Measurements from ENCODE around the gene SLC25A11. TPM values are rescaled to one million over a fixed set of nuclear protein-coding genes. Genes with fewer than 3 reads are reported as not detected.

The SLC25A11 gene
- total RNA-seq, 1 donor from 2014 or later = 46.8 TPM

GRCh38 chr17:4965311-4965986, 25.6 kb upstream of the SLC25A11 start:
- no peaks in the 10 kb centered on the region for H3K9me3 Mint-ChIP-seq (ENCODE audit: low read depth)
- no peaks in the 10 kb centered on the region for H3K27me3 Mint-ChIP-seq
- H3K27ac Mint-ChIP-seq = peak overlapping the region; percentile 62
- TF ChIP-seq CTCF (IDR thresholded peaks at IDR 0.05; ENCODE audit: unreplicated experiment) = no peak
- peaks cover 21% of the 10 kb centered on the region for H3K4me1 Mint-ChIP-seq (ENCODE audit: low read depth)
- peaks cover 14% of the 10 kb centered on the region for H3K36me3 Mint-ChIP-seq (ENCODE audit: insufficient read depth)
- DNase-seq (ENCODE audit: low spot score, unreplicated experiment) = no peak
- peak overlapping the region; percentile 52 for H3K4me3 Mint-ChIP-seq (ENCODE audit: low read depth)

- Mint-ChIP-seq H3K9me3 (ENCODE audit: low read depth) (no peaks in the 10 kb centered on the region), H3K4me1 (ENCODE audit: low read depth) (no peaks in the 10 kb centered on the region), H3K4me3 (ENCODE audit: low read depth) (no peak overlapping the region), H3K27ac (peak overlapping the region; percentile 3), H3K27me3 (no peaks in the 10 kb centered on the region), H3K36me3 (ENCODE audit: insufficient read depth) (peaks cover 11% of the 10 kb centered on the region)
- DNase-seq (ENCODE audit: low spot score, unreplicated experiment) = no peak
- no peak for TF ChIP-seq CTCF (IDR thresholded peaks at IDR 0.05; ENCODE audit: unreplicated experiment)
These were observed 20.6 kb upstream of the SLC25A11 start for GRCh38 chr17:4960279-4960922.

- no peak for DNase-seq (ENCODE audit: low spot score, unreplicated experiment)
These were observed 19.6 kb upstream of the SLC25A11 start for GRCh38 chr17:4959261-4959965.

GRCh38 chr17:4958102-4958501, 18.3 kb upstream of the SLC25A11 start:
- Mint-ChIP-seq H3K27me3 (no peaks in the 10 kb centered on the region), H3K36me3 (ENCODE audit: insufficient read depth) (peaks cover 10% of the 10 kb centered on the region), H3K4me1 (ENCODE audit: low read depth) (peaks cover 1% of the 10 kb centered on the region), H3K9me3 (ENCODE audit: low read depth) (no peaks in the 10 kb centered on the region), H3K27ac (no peak overlapping the region), H3K4me3 (ENCODE audit: low read depth) (no peak overlapping the region)
- no peak for TF ChIP-seq CTCF (IDR thresholded peaks at IDR 0.05; ENCODE audit: unreplicated experiment)
- DNase-seq (ENCODE audit: low spot score, unreplicated experiment) = no peak

More at GRCh38 chr17:4959261-4959965, 19.6 kb upstream of the SLC25A11 start:
- Mint-ChIP-seq H3K4me3 (ENCODE audit: low read depth) (no peak overlapping the region), H3K27me3 (no peaks in the 10 kb centered on the region), H3K27ac (peak overlapping the region; percentile 47), H3K9me3 (ENCODE audit: low read depth) (no peaks in the 10 kb centered on the region), H3K36me3 (ENCODE audit: insufficient read depth) (peaks cover 8% of the 10 kb centered on the region), H3K4me1 (ENCODE audit: low read depth) (no peaks in the 10 kb centered on the region)
- no peak for TF ChIP-seq CTCF (IDR thresholded peaks at IDR 0.05; ENCODE audit: unreplicated experiment)

- no peaks in the 10 kb centered on the region for H3K27me3 Mint-ChIP-seq
- H3K27ac Mint-ChIP-seq = no peak overlapping the region
- H3K9me3 Mint-ChIP-seq (ENCODE audit: low read depth) = no peaks in the 10 kb centered on the region
- TF ChIP-seq CTCF (IDR thresholded peaks at IDR 0.05; ENCODE audit: unreplicated experiment) = peak; percentile 31
- H3K4me3 Mint-ChIP-seq (ENCODE audit: low read depth) = no peak overlapping the region
- peaks cover 8% of the 10 kb centered on the region for H3K36me3 Mint-ChIP-seq (ENCODE audit: insufficient read depth)
- peaks cover 6% of the 10 kb centered on the region for H3K4me1 Mint-ChIP-seq (ENCODE audit: low read depth)
- no peak for DNase-seq (ENCODE audit: low spot score, unreplicated experiment)
These were observed 16.7 kb upstream of the SLC25A11 start for GRCh38 chr17:4956493-4957061.

Measured in progenitor cell of endocrine pancreas (in vitro differentiated cells).